ENCODE results near the gene GIGYF1.
"Not testable (repeated sequence)": the region's sequence is repeated elsewhere in the genome, so short reads cannot be mapped to it uniquely, and the experiment has no call there.

DNA sequence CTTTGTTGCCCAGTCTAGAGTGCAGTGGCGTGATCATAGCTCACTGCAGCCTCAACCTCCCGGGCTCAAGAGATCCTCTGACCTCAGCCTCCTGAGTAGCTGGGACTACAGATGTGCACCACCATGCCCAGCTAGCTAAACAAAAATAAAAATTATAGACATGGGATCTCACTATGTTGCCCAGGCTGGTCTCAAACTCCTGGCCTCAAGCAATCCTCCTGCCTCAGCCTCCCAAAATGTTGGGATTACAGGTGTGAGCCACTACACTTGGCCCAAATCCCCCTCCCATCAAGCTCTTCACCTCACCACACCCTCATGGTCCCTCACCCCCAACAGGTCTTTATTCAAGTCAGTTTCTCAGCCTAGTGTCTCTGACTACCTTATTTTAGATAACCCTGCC is 23.0 kb upstream of the GIGYF1 start:
- TF ChIP-seq, protein P1, sequence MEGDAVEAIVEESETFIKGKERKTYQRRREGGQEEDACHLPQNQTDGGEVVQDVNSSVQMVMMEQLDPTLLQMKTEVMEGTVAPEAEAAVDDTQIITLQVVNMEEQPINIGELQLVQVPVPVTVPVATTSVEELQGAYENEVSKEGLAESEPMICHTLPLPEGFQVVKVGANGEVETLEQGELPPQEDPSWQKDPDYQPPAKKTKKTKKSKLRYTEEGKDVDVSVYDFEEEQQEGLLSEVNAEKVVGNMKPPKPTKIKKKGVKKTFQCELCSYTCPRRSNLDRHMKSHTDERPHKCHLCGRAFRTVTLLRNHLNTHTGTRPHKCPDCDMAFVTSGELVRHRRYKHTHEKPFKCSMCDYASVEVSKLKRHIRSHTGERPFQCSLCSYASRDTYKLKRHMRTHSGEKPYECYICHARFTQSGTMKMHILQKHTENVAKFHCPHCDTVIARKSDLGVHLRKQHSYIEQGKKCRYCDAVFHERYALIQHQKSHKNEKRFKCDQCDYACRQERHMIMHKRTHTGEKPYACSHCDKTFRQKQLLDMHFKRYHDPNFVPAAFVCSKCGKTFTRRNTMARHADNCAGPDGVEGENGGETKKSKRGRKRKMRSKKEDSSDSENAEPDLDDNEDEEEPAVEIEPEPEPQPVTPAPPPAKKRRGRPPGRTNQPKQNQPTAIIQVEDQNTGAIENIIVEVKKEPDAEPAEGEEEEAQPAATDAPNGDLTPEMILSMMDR (IDR thresholded peaks at IDR 0.05): not testable (repeated sequence)
- TF ChIP-seq POLR2A, POLR2AphosphoS5 (IDR thresholded peaks at IDR 0.05): not testable (repeated sequence)
